GM21717 (cell line): ENCODE data around the gene PI4KB.
"Not testable (repeated sequence)": the region's sequence is repeated elsewhere in the genome, so short reads cannot be mapped to it uniquely, and the experiment has no call there.

Experiments
- ATAC-seq: cut with Tn5 transposase; IDR thresholded peaks from one replicate; pipeline ENCODE4 v1.9.1; 2021; ENCODE audit warnings: mild to moderate bottlenecking, moderate library complexity; ENCODE audit not compliant: unreplicated experiment

The PI4KB gene

GRCh38 chr1:151327223-151327902, at the start of gene PI4KB:
Gene PI4KB, minus strand, starts transcription at chr1:151327416. Its CDS starts 10,935 bp downstream, at chr1:151316481.
- peak; percentile 78 for ATAC-seq

- no peak for ATAC-seq
Observed at GRCh38 chr1:151373196-151373595, 46.0 kb upstream of the PI4KB start.

- ATAC-seq = no peak
Observed at GRCh38 chr1:151372058-151372934, 45.1 kb upstream of the PI4KB start, which contains the start of gene SELENBP1. Gene SELENBP1, minus strand, starts transcription at chr1:151372705. Its CDS starts 64 bp downstream, at chr1:151372641.

GRCh38 chr1:151371370-151372057, 44.3 kb upstream of the PI4KB start:
- ATAC-seq = no peak

- no peak for ATAC-seq
Observed at GRCh38 chr1:151370211-151370911, 43.1 kb upstream of the PI4KB start.

GRCh38 chr1:151369621-151370048, 42.4 kb upstream of the PI4KB start:
- no peak for ATAC-seq

- no peak for ATAC-seq
Observed at GRCh38 chr1:151369302-151369610, 42.0 kb upstream of the PI4KB start.

GRCh38 chr1:151368393-151369301, 41.4 kb upstream of the PI4KB start:
- ATAC-seq = no peak

- ATAC-seq = no peak
Observed at GRCh38 chr1:151367658-151368392, 40.6 kb upstream of the PI4KB start.

- ATAC-seq = no peak
Observed at GRCh38 chr1:151364996-151365395, 37.8 kb upstream of the PI4KB start.

GRCh38 chr1:151362308-151363155, 35.3 kb upstream of the PI4KB start:
- ATAC-seq = no peak

- ATAC-seq = no peak
Observed at GRCh38 chr1:151361883-151362282, 34.7 kb upstream of the PI4KB start.

- no peak for ATAC-seq
Observed at GRCh38 chr1:151356696-151357095, 29.5 kb upstream of the PI4KB start.

GRCh38 chr1:151352021-151352718, 25.0 kb upstream of the PI4KB start:
- ATAC-seq = no peak

GRCh38 chr1:151350323-151350722, 23.1 kb upstream of the PI4KB start:
- not testable (repeated sequence) for ATAC-seq

- no peak for ATAC-seq
Observed at GRCh38 chr1:151347523-151348246, 20.5 kb upstream of the PI4KB start.
